Trophoblast cell (in vitro differentiated cells and primary cell): ENCODE data around the gene CCDC127.
"Not testable (repeated sequence)": the region's sequence is repeated elsewhere in the genome, so short reads cannot be mapped to it uniquely, and the experiment has no call there.

Source experiments
- DNase-seq, 2 donors: peaks; one replicate each; pipeline ENCODE4 v3.0.0-alpha.2; 2016
- H2AFZ ChIP-seq: 2 replicates; pipeline ENCODE4 v1.6.1; 2013; ENCODE audit warnings: low read length, moderate library complexity, mild to moderate bottlenecking; ENCODE audit not compliant: insufficient read depth, poor library complexity
- H2AK5ac ChIP-seq: 2 replicates; pipeline ENCODE4 v1.6.1; 2013; ENCODE audit warnings: mild to moderate bottlenecking, low read length
- H2BK120ac ChIP-seq: 2 replicates; pipeline ENCODE4 v1.6.1; 2013; ENCODE audit warnings: low read length, mild to moderate bottlenecking, moderate library complexity; ENCODE audit not compliant: insufficient read depth, poor library complexity
- H2BK12ac ChIP-seq: 2 replicates; pipeline ENCODE4 v1.6.1; 2013; ENCODE audit warnings: mild to moderate bottlenecking, low read length, moderate library complexity
- H2BK5ac ChIP-seq: 2 replicates; pipeline ENCODE4 v1.6.1; 2013; ENCODE audit warnings: low read length, low read depth, moderate library complexity, mild to moderate bottlenecking; ENCODE audit not compliant: poor library complexity
- H3K14ac ChIP-seq: 2 replicates; pipeline ENCODE4 v1.6.1; 2013; ENCODE audit warnings: mild to moderate bottlenecking, low read length
- H3K18ac ChIP-seq: 2 replicates; pipeline ENCODE4 v1.6.1; 2013; ENCODE audit warnings: mild to moderate bottlenecking, low read length
- H3K23ac ChIP-seq: 2 replicates; pipeline ENCODE4 v1.6.1; 2013; ENCODE audit warnings: low read length
- H3K27ac ChIP-seq: 2 replicates; pipeline ENCODE4 v1.5.1; 2013; ENCODE audit warnings: low read depth, mild to moderate bottlenecking, inconsistent platforms, low read length, moderate library complexity
- H3K27me3 ChIP-seq: 2 replicates; pipeline ENCODE4 v1.6.1; 2013; ENCODE audit warnings: inconsistent platforms, mild to moderate bottlenecking, low read length, moderate library complexity; ENCODE audit not compliant: insufficient read depth
- H3K36me3 ChIP-seq, 2 experiments: 1 replicate in 1 of 2; 2 replicates in 1 of 2; pipeline ENCODE4 v1.6.1; 2013; ENCODE audit warnings: low read length in 2 of 2, mild to moderate bottlenecking in 2 of 2, moderate library complexity in 1 of 2; ENCODE audit not compliant: insufficient read depth in 2 of 2, control insufficient read depth in 1 of 2
- H3K4ac ChIP-seq: 2 replicates; pipeline ENCODE4 v1.6.1; 2013; ENCODE audit warnings: low read depth, mild to moderate bottlenecking, low read length, moderate library complexity
- H3K4me1 ChIP-seq, 2 experiments: 1 replicate in 1 of 2; 2 replicates in 1 of 2; pipeline ENCODE4 v1.6.1; 2013; ENCODE audit warnings: low read length in 2 of 2, mild to moderate bottlenecking in 2 of 2, moderate library complexity in 1 of 2; ENCODE audit not compliant: insufficient read depth in 2 of 2, control insufficient read depth in 1 of 2
- H3K4me2 ChIP-seq: 2 replicates; pipeline ENCODE4 v1.6.1; 2013; ENCODE audit warnings: inconsistent platforms, mild to moderate bottlenecking, low read length, moderate library complexity
- H3K4me3 ChIP-seq: 2 replicates; pipeline ENCODE4 v1.5.1; 2013; ENCODE audit warnings: mild to moderate bottlenecking, low read depth, low read length, inconsistent platforms
- H3K79me1 ChIP-seq: one replicate; pipeline ENCODE4 v1.6.1; 2013; ENCODE audit warnings: low read length
- H3K79me2 ChIP-seq: 2 replicates; pipeline ENCODE4 v1.6.1; 2013; ENCODE audit warnings: low read length, mild to moderate bottlenecking; ENCODE audit not compliant: control insufficient read depth, insufficient read depth, poor library complexity
- H3K9ac ChIP-seq: 2 replicates; pipeline ENCODE4 v1.6.1; 2013; ENCODE audit warnings: mild to moderate bottlenecking, low read length
- H3K9me3 ChIP-seq: 2 replicates; pipeline ENCODE4 v1.6.1; 2013; ENCODE audit warnings: low read depth, mild to moderate bottlenecking, control low read depth, inconsistent platforms, low read length; ENCODE audit not compliant: insufficient read depth
- H4K12ac ChIP-seq: 2 replicates; pipeline ENCODE4 v1.6.1; 2013; ENCODE audit warnings: low read depth, mild to moderate bottlenecking, low read length, moderate library complexity
- H4K8ac ChIP-seq: 2 replicates; pipeline ENCODE4 v1.6.1; 2013; ENCODE audit warnings: low read depth, mild to moderate bottlenecking, low read length, moderate library complexity
- H4K91ac ChIP-seq: one replicate; pipeline ENCODE4 v1.6.1; 2013; ENCODE audit warnings: low read depth, mild to moderate bottlenecking, low read length, moderate library complexity
- WGBS: extraction: QIAGEN DNeasy Blood & Tissue Kit; methylation state at CpG from one replicate; pipeline ENCODE4 v1.1.7; 2013; ENCODE audit warnings: missing lambda C conversion rate; ENCODE audit not compliant: insufficient read length, insufficient coverage; ENCODE audit errors: extremely low coverage; 5-methylcytosine and 5-hydroxymethylcytosine counted together

Gene CCDC127

DNA sequence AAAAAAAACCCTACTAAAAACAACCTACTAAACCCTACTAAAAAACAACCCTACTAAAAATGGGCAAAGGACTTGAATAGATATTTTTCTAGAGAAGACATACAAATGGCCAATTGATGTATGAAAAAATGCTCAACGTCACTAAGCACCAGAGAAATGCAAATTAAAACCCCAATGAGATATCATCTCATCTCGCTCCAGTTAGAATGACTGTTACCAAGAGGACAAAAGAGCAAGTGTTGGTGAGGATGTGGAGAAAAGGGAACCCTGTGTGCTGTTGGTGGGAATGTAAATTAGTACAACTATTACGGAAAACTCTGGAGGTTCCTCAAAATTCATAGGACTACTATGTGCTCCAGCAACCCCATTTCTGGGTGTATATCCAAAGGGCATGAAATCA is 10.9 kb upstream of the CCDC127 start:
- Histone ChIP-seq H4K91ac (no peak overlapping the region), H3K18ac (no peak overlapping the region), H3K79me2 (peaks cover under 1% of the 10 kb centered on the region), H4K8ac (no peak overlapping the region), H3K9ac (no peak overlapping the region), H4K12ac (no peak overlapping the region), H3K36me3 (peaks cover 59 to 73% of the 10 kb centered on the region in 2 experiments), H3K4me3 (no peak overlapping the region), H2BK120ac (no peak overlapping the region), H2BK12ac (no peak overlapping the region), H3K4me2 (no peak overlapping the region), H3K4ac (no peak overlapping the region), H3K4me1 (no peaks in the 10 kb centered on the region), H2AK5ac (no peak overlapping the region), H3K9me3 (peaks cover 3% of the 10 kb centered on the region), H2BK5ac (no peak overlapping the region), H3K79me1 (no peaks in the 10 kb centered on the region), H3K27me3 (no peaks in the 10 kb centered on the region), H3K27ac (no peak overlapping the region), H3K14ac (no peak overlapping the region), H3K23ac (no peak overlapping the region), H2AFZ (no peak overlapping the region)
- no CpG with 5 or more reads among the region's 3 CpGs for WGBS
- DNase-seq, result no peak

DNA sequence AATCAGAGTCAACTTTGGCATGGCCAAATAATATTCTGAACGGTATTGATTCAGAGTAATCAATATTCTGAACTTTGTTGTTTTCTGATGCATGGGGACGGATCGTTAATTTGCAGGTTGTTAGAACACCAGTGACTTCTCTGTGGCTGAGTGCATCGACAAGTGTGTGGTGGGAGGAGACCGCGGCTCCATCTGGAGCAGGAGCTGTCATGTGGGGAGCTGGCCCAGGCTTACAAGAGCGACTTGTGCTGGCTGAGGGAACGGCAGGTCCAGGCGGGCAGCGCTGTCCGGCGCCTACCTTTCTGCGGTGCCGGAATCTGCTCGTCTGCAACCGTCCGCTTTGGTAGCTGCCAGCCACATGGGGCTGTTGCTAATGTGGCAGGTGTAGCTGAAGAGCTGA is 9.4 kb upstream of the CCDC127 start:
- WGBS, result no CpG with 5 or more reads among the region's 17 CpGs
- H3K4me3 ChIP-seq, H4K91ac ChIP-seq: not testable (repeated sequence)

DNA sequence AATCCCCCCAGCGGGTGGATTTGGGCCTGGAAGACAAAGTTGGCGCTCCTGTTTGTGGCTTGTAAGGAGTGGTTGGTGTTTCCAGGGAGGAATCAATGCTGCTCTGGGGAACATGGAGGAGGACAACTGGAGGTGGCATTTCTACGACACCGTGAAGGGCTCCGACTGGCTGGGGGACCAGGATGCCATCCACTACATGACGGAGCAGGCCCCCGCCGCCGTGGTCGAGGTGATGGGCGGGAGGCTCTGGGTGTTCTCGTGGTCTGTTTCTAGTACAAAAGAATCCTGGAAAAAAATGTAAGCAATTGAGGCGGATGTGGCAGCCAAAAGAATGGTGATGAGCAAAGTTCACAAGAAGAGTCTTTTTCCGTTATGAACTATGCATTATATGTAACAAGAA is 7.4 kb upstream of the CCDC127 start:
- H3K27ac ChIP-seq, result no peak overlapping the region
- peaks cover 40 to 50% of the 10 kb centered on the region in 2 experiments for H3K36me3 ChIP-seq
- no peak overlapping the region for H2BK120ac ChIP-seq
- H3K14ac ChIP-seq, result no peak overlapping the region
- no peaks in the 10 kb centered on the region for H3K27me3 ChIP-seq
- no CpG with 5 or more reads among the region's 14 CpGs for WGBS
- no peaks in the 10 kb centered on the region for H3K4me1 ChIP-seq
- H4K91ac ChIP-seq, result no peak overlapping the region
- H2AFZ ChIP-seq, result no peak overlapping the region
- H2BK12ac ChIP-seq, result no peak overlapping the region
- H3K79me2 ChIP-seq, result peaks cover 3% of the 10 kb centered on the region
- H2BK5ac ChIP-seq, result no peak overlapping the region
- peaks cover 3% of the 10 kb centered on the region for H3K9me3 ChIP-seq
- no peak overlapping the region for H4K8ac ChIP-seq
- H3K4me2 ChIP-seq, result no peak overlapping the region
- H4K12ac ChIP-seq, result no peak overlapping the region
- H3K4me3 ChIP-seq, result no peak overlapping the region
- no peak overlapping the region for H2AK5ac ChIP-seq
- no peak for DNase-seq
- H3K9ac ChIP-seq, result no peak overlapping the region
- no peak overlapping the region for H3K23ac ChIP-seq
- no peak overlapping the region for H3K4ac ChIP-seq
- no peaks in the 10 kb centered on the region for H3K79me1 ChIP-seq
- H3K18ac ChIP-seq, result no peak overlapping the region

More for the DNA sequence above, 9.4 kb upstream of the CCDC127 start:
- H2AK5ac ChIP-seq, DNase-seq, H3K23ac ChIP-seq, H3K9me3 ChIP-seq, H3K27ac ChIP-seq, H2BK5ac ChIP-seq, H4K8ac ChIP-seq, H4K12ac ChIP-seq, H3K18ac ChIP-seq, H3K4me2 ChIP-seq, H3K14ac ChIP-seq, H3K79me2 ChIP-seq, H3K9ac ChIP-seq, H2BK120ac ChIP-seq, H3K4me1 ChIP-seq, H2AFZ ChIP-seq, H3K27me3 ChIP-seq, H3K79me1 ChIP-seq, H3K4ac ChIP-seq, H2BK12ac ChIP-seq: not testable (repeated sequence)
- peaks cover 55 to 63% of the 10 kb centered on the region in 2 experiments for H3K36me3 ChIP-seq

DNA sequence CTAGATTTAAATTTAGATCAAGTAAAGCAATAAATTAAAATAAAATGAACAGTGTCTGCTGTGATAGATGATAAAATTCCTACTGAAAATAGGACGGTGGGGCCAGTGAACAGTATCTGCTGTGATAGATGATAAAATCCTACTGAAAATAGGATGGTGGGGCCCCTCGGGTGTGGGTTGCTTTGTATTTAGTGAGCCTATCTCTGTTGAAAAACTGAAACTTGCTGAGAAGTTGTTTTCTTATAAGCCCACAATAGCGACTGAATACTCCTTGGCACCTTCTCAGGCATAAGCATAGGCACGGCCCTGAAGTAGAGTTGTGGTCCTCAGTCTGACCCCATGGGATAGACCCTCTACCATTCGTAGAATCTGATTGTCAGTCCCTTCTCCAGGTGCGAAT is 5.8 kb upstream of the CCDC127 start:
- no peak overlapping the region for H3K4me3 ChIP-seq
- no peak overlapping the region for H2AK5ac ChIP-seq
- peaks cover under 1% of the 10 kb centered on the region for H3K79me1 ChIP-seq
- H3K4me1 ChIP-seq, result peaks cover 0 to 3% of the 10 kb centered on the region in 2 experiments
- DNase-seq, result no peak
- no peaks in the 10 kb centered on the region for H3K27me3 ChIP-seq
- no peak overlapping the region for H4K91ac ChIP-seq
- no peak overlapping the region for H2BK5ac ChIP-seq
- peaks cover 8% of the 10 kb centered on the region for H3K79me2 ChIP-seq
- H3K4me2 ChIP-seq, result no peak overlapping the region
- WGBS, result no CpG with 5 or more reads among the region's 6 CpGs
- H3K23ac ChIP-seq, result no peak overlapping the region
- H3K9me3 ChIP-seq, result peaks cover 3% of the 10 kb centered on the region
- no peak overlapping the region for H4K12ac ChIP-seq
- peaks cover 39 to 41% of the 10 kb centered on the region in 2 experiments for H3K36me3 ChIP-seq
- no peak overlapping the region for H3K4ac ChIP-seq
- H2BK12ac ChIP-seq, result no peak overlapping the region
- no peak overlapping the region for H3K9ac ChIP-seq
- no peak overlapping the region for H3K14ac ChIP-seq
- H2AFZ ChIP-seq, result no peak overlapping the region
- no peak overlapping the region for H2BK120ac ChIP-seq
- no peak overlapping the region for H4K8ac ChIP-seq
- no peak overlapping the region for H3K18ac ChIP-seq
- no peak overlapping the region for H3K27ac ChIP-seq
